GM12892 (cell line): ENCODE data around the gene TPSB2.

Experiments
- POLR2A ChIP-seq: IDR thresholded peaks from 2 replicates; pipeline ENCODE4 v1.6.1; 2011; ENCODE audit warnings: low read depth, low read length, control low read depth
- POLR2AphosphoS5 ChIP-seq: IDR thresholded peaks from 2 replicates; pipeline ENCODE4 v1.6.1; 2011; ENCODE audit warnings: low read depth, low read length, control low read depth

DNA sequence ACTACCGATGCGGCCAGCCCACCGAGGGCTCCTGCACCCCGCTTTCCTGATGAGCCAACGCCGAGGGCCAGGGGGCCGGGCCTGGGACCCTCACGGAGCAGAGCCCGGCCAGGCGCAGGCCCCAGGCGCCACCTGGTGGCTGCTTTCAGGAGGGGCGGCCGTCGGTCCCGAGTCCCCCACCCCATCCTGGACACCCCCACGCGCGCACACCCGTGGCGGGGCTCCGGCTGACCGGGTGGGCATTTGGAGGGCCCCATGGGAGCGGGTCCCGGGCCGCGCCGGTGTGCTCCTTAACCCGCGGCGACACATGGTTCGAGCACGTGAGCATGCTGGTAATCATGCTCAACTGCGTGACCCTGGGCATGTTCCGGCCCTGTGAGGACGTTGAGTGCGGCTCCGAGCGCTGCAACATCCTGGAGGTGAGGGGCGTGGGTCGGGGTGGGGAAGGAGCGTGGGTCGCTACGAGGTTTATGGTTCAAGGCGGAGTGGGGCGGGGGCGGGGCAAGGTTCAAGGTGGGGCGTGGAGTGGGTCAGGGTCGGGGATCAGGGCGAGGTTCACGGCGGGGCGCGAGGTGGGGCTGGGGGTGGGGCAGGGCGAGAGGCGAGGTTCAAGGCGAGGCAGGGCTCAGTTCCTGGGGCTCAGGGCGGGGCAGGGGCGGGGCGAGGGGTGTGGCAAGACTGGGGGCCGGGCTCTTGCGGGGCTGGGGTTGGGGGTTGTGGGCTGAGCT, 35.2 kb downstream of the TPSB2 start:
- no peak for TF ChIP-seq POLR2A
- TF ChIP-seq POLR2AphosphoS5, result no peak
